Superior temporal gyrus (tissue), 1 donor: ENCODE data around the gene CCDC157.
A peak's percentile ranks its signal among the peaks of the same experiment; 100 is the strongest.

ENCODE experiments used
- DNase-seq: peaks from one replicate; pipeline ENCODE4 v3.0.0-alpha.2; 2016; ENCODE audit errors: extremely low spot score

The CCDC157 gene

GRCh38 chr22:30356449-30357235 is at the start of gene CCDC157, which contains the start of gene SF3A1:
Gene CCDC157 (plus strand): TSS chr22:30357007. CDS start chr22:30366001, 8,994 bp downstream.
Gene SF3A1 (minus strand): TSS chr22:30356894. CDS start chr22:30356792, 102 bp downstream.
- peak; percentile 91 for DNase-seq

DNA sequence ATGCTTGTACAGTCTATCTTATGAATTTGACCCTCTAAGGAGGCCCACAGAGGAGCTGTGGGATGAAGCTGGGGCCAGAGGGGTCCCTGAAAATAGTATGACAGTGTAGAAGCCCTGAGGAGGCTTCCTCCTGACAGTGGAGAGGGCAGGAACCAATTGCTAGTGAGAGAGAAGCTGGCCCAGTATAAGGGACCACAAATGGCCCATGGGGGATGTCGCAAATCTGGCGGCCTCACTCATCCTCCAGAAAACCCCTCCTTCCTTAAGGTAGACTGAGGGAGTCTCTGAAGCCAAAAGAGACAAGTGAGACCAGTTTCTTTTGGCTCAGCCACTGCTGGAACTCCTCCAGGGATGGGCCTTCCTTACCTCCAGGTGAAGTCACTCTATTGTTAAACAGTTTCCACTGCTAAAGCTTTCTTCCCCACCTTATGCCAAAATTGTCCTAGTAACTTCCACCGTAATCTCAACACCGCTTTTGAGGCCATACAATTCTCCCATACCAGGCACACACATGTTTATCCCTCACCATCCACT is 49.7 kb upstream of the CCDC157 start:
- DNase-seq, result no peak

GRCh38 chr22:30308093-30308492 is 48.7 kb upstream of the CCDC157 start:
- DNase-seq, result no peak

- no peak for DNase-seq
Observed at GRCh38 chr22:30308518-30309230, 48.1 kb upstream of the CCDC157 start.

- DNase-seq, result no peak
Observed at GRCh38 chr22:30309951-30310741, 46.7 kb upstream of the CCDC157 start.

GRCh38 chr22:30310881-30311771 is 45.7 kb upstream of the CCDC157 start:
- no peak for DNase-seq

- DNase-seq, result no peak
Observed at GRCh38 chr22:30312053-30312452, 44.8 kb upstream of the CCDC157 start.

DNA sequence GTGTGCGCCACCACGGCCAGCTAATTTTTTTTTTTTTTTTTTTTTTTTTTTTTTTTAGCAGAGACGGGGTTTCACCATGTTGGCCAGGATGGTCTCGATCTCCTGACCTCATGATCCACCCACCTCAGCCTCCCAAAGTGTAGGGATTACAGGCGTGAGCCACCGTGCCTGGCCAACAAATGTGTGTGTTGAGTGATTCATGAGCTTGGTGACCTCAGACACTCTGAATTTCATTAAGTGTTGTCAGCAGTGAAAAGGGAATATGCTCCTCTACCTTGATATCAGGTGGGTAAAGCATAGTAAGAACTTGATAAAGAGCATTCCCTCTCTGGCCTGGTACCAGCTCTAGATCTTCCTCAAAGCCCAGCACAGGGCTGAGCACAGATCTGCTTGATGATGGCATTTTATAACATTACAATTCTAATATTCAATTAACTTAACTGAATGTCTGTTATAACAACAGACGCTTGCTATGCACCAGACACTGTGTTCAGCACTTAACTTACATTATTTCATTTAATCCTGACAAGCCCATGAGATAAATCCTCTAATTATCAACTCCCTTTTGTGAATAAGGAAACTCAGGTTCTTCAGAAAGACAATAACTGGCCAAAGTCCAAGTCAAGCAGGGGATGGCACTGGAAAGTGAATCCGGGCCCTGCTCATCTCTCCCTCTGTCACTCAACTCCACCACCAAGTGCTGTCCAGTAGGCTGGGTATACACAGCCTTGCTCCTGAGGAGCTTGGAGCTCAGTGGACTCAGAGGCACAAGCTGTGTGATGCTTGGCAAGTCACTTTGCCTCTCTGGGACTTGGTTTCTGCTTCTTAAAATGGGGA is 43.1 kb upstream of the CCDC157 start:
- DNase-seq, result no peak

GRCh38 chr22:30314915-30315314 is 41.9 kb upstream of the CCDC157 start:
- DNase-seq, result no peak

DNA sequence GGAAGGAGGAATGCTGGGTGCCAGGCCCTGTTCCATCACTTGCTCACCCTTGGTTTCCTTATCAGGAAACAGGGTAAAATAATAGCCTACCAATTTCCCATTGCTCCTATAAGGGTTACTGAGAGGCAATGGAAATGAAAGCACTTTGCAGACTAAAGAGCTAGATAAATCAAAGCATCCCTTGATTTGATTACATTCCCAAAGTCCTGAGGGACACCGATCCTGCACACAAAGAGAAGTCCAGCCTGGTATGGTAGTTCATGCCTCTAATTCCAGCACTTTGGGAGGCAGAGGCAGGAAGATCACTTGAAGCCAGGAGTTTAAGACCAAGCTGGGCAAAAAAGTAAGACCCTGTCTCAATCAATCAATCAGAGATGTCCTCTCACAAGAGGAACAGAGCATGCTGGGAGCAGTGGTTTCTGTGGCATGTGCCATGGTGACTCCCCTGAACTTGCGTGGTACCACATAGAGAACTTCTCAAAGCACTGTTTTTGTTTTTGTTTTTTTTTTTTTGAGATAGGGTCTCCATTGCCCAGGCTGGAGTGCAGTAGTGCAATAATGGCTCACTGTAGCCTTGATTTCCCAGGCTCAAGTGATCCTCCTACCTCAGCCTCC is 40.7 kb upstream of the CCDC157 start:
- DNase-seq, result no peak

DNA sequence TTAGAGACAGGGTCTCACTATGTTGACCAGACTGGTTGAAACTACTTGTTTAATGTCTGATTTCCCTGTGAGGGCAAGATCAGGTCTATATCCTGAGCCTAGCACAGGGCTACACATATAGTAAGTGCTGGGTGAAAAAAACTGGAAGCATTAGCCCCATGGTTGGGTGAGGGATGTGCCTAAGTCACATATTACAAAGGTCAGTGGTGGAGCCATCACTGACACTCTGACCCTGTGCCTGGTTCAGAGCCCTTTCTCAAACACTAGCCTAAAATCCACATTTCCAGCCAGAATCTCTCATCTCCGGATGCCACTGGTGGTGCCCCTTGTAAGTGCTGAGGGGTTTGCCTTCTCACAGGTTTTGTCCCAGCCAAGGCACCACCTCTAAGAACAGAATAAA is 39.0 kb upstream of the CCDC157 start:
- no peak for DNase-seq

- no peak for DNase-seq
Observed at GRCh38 chr22:30318799-30319419, 37.9 kb upstream of the CCDC157 start.

- no peak for DNase-seq
Observed at GRCh38 chr22:30320021-30320556, 36.7 kb upstream of the CCDC157 start.

GRCh38 chr22:30321461-30321860 is 35.3 kb upstream of the CCDC157 start:
- DNase-seq, result no peak

DNA sequence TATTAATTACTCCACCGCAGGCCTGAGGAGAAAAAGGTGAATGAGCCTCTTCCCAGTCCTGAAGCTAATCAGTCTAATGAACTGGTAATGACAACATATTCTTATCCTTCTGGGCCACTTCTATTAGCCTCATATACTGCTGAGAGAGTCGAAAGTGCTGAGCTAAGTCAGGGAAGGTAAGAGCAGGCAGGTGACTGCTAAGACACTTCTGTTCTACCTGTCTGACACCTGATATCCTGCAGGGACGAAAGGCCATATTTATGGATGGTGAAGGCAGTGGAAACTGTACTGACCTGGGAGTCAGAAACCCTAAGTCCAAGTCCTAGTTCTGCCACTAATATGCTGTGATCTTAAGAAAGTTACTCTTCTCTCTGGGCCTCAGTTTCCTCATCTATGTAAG is 33.6 kb upstream of the CCDC157 start:
- DNase-seq, result no peak

GRCh38 chr22:30324014-30324730 is 32.6 kb upstream of the CCDC157 start:
- DNase-seq, result no peak

- no peak for DNase-seq
Observed at GRCh38 chr22:30325065-30325720, 31.6 kb upstream of the CCDC157 start.
